Stimulated activated CD4-positive, alpha-beta T cell treated with anti-CD3 and anti-CD28 coated beads, Interleukin-2, amount 100 ng/mL, for 4 hours (primary cell): ENCODE results near the gene SPOCK1.

Experiments
- DNase-seq: peaks from one replicate; pipeline ENCODE4 v3.0.0-alpha.2; 2020; ENCODE audit warnings: low read depth

The SPOCK1 gene

DNA sequence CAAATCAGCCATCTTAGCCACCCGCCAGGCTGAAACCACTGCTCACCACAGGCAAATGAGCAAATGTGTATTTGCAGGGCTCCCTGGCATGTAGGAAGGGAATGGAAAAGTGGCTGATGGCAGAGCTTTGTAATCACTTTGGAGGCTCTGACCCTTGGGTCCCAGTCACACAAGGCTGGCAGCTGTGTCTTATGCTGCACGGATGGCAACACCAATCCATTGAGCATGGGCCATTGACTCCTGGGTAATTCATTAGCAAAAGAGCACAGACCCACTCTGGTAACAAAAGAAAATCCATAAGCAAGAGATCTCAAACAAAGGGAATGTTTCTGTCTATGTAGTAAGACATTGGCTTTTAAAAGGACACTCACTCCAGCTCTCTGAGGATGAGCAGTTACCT, 57.6 kb downstream of the SPOCK1 start:
- DNase-seq: no peak

- DNase-seq: no peak
Observed at GRCh38 chr5:137440795-137441194, 58.3 kb downstream of the SPOCK1 start.

- DNase-seq: no peak
Observed at GRCh38 chr5:137439645-137440044, 59.5 kb downstream of the SPOCK1 start.

- DNase-seq: no peak
Observed at GRCh38 chr5:137438932-137439331, 60.2 kb downstream of the SPOCK1 start.

- no peak for DNase-seq
Observed at GRCh38 chr5:137437774-137438173, 61.4 kb downstream of the SPOCK1 start.

- no peak for DNase-seq
Observed at GRCh38 chr5:137433539-137433938, 65.6 kb downstream of the SPOCK1 start.

DNA sequence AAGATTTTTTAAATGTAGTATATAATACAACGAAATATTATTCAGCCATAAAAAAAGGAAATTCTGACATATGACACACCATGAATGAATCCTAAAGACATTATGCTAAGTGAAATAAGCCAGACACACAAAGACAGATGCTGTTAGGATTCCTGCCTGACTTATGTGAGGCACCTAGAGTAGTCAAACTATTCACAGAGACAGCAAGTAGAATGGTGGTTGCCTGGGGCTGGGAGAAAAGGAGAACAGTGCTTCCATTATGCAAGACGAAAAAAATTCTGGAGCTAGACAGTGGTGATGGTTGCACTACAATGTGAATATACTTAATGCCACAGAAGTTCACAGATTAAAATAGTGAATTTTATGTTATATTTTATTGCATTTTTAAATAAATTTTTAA, 66.8 kb downstream of the SPOCK1 start:
- no peak for DNase-seq

GRCh38 chr5:137431051-137431450, 68.1 kb downstream of the SPOCK1 start:
- DNase-seq: no peak

DNA sequence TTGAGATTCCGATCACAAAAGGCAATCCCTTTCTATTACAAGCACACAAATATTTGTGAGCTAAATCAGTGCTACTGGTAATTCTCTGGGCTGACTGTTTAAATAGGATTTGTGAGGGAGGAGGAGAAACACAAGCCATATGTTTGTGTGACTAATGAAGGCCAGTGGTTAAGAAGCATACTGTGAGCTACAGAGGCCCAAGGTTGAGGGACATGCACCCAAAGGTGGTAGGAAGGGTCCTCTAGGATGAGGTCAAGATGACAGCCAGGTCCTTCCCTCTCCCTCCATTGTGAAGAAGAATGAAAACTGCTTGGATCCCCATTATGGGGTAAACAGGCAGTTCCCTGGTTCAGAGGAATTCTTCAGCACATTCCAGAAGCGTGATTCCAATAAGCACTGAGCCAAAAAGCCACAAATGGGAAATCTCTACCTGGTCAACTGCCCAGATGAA, 83.9 kb downstream of the SPOCK1 start:
- no peak for DNase-seq

DNA sequence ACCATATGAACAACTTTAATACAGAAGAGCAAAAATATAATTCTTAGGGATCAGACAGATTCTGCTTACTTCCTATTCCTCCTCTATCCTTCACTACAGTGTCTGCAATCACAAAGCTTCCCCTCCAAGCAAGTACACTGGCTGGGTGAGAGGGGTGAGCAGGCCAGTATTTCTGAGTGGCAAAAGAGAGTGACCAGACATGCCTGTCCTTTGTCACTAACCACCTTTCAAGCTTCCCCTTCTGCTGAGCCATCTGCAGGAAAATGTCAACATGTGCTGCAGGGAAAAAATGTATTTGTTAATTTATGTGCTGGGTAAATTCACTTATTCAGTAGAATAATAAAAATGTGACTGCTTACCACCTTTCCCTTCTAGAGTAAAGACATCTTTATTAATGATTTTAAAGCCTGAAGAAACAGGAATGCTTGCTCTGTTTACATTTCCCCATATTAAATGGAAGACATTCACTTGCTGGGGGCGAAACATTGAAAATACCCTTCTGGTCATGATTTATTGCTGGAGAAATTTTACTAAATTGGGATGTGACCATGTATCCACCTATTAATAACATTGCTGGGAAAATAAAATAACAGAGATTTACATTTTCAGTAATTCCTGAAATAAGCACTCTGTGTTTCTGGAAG, 84.9 kb downstream of the SPOCK1 start:
- no peak for DNase-seq

GRCh38 chr5:137412136-137412535, 87.0 kb downstream of the SPOCK1 start:
- DNase-seq: no peak

GRCh38 chr5:137410234-137411010, 88.7 kb downstream of the SPOCK1 start:
- no peak for DNase-seq

DNA sequence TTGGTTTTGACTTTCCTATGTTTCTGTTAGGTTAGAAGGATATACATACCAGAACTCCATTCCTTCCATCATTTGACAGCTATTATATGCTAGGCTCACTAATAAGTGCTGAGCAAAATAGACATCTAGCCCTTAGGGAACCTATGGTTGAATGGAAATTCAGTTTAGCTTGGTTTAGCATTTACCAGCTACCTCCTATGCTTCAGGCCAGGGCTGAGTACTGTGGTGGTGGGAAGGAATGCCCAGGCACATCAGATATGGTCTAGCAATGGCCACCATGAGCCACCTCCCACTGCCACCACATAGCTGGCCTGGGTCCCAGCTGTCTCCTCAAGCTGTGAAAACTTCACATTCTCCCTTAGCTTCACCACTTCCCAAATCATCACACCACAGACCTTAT, 89.4 kb downstream of the SPOCK1 start:
- no peak for DNase-seq

DNA sequence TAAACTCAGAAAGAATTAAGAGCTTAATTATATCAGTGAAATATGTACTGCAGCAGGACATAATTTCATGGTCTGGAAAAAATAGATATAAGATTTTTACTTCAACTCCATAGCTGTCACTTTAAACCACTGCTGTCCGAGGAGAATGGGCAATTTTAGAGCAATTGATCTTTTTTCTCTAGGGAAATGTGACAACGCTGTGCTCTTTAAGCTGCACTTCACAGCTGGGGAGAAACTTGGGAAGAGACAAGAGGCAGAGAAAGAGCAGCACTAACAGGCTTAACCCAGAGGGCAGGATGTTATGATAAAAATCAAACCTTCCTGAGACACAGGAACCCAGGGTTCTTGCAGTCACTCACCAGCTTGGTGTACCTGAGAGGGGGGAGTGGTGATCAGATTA, 92.0 kb downstream of the SPOCK1 start:
- DNase-seq: no peak

- no peak for DNase-seq
Observed at GRCh38 chr5:137405393-137405792, 93.7 kb downstream of the SPOCK1 start.

- no peak for DNase-seq
Observed at GRCh38 chr5:137403869-137404268, 95.3 kb downstream of the SPOCK1 start.

GRCh38 chr5:137402436-137403187, 96.5 kb downstream of the SPOCK1 start:
- DNase-seq: no peak

- no peak for DNase-seq
Observed at GRCh38 chr5:137401946-137402345, 97.2 kb downstream of the SPOCK1 start.

- DNase-seq: no peak
Observed at GRCh38 chr5:137400571-137400970, 98.6 kb downstream of the SPOCK1 start.

- no peak for DNase-seq
Observed at GRCh38 chr5:137399911-137400310, 99.2 kb downstream of the SPOCK1 start.

GRCh38 chr5:137398751-137399150, 100.4 kb downstream of the SPOCK1 start:
- no peak for DNase-seq

- no peak for DNase-seq
Observed at GRCh38 chr5:137398154-137398553, 101.0 kb downstream of the SPOCK1 start.
